Upper lobe of left lung (tissue), 4 donors: Measurements from ENCODE around the gene KRTAP5-2.

Experiments used
- EP300 ChIP-seq, 4 donors: sonication (generic); formaldehyde crosslinking; IDR thresholded peaks; one replicate each; pipeline ENCODE4 v1.5.1; 2017; ENCODE audit warnings: antibody characterized with exemption in 4 of 4, control low read depth in 2 of 4
- POLR2A ChIP-seq, 4 donors: fragments of 450-650 bp; IDR thresholded peaks; one replicate each; pipeline ENCODE4 v1.5.1; 2016 to 2017; ENCODE audit warnings: antibody characterized with exemption in 4 of 4, mild to moderate bottlenecking in 2 of 4
- POLR2AphosphoS5 ChIP-seq, 2 donors: sonication (generic); formaldehyde crosslinking; IDR thresholded peaks; one replicate each; pipeline ENCODE4 v1.5.1; 2017; ENCODE audit warnings: antibody characterized with exemption in 2 of 2
- TF ChIP-seq, protein P1 (sequence below), 6 experiments: fragments of 450-650 bp in 4 of 6; fragments of 200-600 bp in 2 of 6; sonication (generic) in 2 of 6; IDR thresholded peaks; one replicate each; pipeline ENCODE4 v1.5.1; 2016 to 2019; ENCODE audit warnings: antibody characterized with exemption in 6 of 6

DNA sequence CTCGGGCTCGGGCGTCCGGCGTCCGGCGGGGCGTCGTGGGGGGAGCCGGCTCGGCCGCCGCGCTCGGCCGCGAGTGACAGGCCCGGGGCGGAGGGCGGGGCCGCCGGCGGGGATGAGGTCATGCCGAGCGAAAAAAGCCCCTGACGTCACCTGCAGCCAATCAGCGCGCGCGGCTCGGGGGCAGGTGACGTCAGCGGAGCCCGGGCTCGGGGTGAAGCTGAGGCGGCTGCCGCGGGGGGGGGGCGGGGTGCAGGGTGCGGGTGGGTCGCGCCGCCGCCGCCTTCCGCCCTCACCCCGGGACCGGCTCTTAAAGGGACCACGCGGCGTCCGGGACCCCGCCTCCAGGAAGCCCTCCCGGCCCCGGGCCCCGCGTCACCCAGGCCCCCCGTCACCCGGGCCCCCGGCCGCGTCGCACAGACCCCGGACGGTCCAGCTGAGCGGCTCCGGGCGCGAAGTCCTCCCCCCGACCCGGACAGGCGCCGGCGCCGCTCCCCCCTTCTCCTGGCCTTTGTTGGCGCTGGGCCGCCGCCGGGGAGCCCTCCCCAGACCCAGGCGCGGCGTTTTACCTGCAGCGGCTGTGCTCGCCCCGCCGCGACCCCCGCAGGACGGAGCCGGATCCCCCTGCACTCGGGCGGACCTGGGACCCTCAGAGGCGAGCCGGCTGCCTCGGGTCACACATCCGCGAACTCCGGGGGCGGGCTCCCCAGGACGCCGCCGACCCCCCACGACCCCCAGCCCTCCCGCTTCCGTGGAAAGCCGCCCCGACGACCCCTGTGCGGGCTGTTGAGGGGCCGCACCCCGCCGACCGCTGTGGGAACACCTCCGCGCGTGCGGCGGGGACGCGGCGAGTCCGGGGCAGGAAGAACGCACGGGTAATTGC, 25.7 kb downstream of the KRTAP5-2 start, which contains the start of gene DUSP8:
- TF ChIP-seq, protein P1, sequence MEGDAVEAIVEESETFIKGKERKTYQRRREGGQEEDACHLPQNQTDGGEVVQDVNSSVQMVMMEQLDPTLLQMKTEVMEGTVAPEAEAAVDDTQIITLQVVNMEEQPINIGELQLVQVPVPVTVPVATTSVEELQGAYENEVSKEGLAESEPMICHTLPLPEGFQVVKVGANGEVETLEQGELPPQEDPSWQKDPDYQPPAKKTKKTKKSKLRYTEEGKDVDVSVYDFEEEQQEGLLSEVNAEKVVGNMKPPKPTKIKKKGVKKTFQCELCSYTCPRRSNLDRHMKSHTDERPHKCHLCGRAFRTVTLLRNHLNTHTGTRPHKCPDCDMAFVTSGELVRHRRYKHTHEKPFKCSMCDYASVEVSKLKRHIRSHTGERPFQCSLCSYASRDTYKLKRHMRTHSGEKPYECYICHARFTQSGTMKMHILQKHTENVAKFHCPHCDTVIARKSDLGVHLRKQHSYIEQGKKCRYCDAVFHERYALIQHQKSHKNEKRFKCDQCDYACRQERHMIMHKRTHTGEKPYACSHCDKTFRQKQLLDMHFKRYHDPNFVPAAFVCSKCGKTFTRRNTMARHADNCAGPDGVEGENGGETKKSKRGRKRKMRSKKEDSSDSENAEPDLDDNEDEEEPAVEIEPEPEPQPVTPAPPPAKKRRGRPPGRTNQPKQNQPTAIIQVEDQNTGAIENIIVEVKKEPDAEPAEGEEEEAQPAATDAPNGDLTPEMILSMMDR (IDR thresholded peaks at IDR 0.05), result no peak
- TF ChIP-seq POLR2AphosphoS5 (IDR thresholded peaks at IDR 0.05), result peak in 1 of 2 donors; percentile 34
- peak in 1 of 4 donors; percentile 45 for TF ChIP-seq POLR2A (IDR thresholded peaks at IDR 0.05)
- TF ChIP-seq EP300 (IDR thresholded peaks at IDR 0.05), result no peak
